Suppressor macrophage treated with lipopolysaccharide for 4 hours (primary cell): ENCODE data around the gene GPC6.
"Not testable (repeated sequence)": the region's sequence is repeated elsewhere in the genome, so short reads cannot be mapped to it uniquely, and the experiment has no call there.

Experiments used
- DNase-seq: peaks from one replicate; pipeline ENCODE4 v3.0.0-alpha.2; 2020

GPC6 gene

DNA sequence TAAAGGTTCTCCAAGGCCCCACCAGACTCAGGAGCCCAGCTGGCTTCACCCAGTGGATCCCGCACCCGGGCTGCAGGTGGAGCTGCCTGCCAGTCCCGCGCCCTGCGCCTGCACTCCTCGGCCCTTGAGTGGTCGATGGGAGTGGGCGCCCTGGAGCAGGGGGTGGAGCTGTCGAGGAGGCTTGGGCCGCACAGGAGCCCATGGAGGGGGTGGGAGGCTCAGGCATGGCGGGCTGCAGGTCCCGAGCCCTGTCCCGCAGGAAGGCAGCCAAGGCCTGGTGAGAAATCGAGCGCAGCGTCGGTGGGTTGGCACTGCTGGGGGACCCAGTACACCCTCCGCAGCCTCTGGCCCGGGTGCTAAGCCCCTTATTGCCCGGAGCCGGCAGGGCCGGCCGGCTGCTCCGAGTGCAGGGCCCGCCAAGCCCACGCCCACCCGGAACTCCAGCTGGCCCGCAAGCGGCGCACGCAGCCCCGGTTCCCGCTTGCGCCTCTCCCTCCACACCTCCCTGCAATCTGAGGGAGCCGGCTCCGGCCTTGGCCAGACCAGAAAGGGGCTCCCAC lies 228.1 kb downstream of the GPC6 start:
- not testable (repeated sequence) for DNase-seq

DNA sequence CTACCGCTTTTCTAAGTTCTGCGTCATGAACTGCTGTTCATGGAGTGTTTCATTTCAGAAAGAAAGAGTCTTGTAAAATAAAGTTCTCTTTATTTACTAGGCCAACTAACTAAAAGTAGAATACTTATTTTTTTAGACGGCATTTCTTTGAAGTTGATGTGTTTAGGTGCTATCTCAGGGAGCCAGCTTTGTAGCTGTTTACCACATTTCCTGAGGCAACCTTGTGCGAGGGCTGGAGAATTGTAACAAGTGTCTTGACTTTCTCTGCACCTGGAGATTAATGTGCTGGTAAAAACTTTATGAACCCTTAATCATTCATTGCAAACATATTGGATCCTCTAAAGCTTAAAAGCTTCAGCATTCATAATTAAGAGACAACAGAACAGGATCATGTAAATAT lies 229.3 kb downstream of the GPC6 start:
- DNase-seq, result no peak

DNA sequence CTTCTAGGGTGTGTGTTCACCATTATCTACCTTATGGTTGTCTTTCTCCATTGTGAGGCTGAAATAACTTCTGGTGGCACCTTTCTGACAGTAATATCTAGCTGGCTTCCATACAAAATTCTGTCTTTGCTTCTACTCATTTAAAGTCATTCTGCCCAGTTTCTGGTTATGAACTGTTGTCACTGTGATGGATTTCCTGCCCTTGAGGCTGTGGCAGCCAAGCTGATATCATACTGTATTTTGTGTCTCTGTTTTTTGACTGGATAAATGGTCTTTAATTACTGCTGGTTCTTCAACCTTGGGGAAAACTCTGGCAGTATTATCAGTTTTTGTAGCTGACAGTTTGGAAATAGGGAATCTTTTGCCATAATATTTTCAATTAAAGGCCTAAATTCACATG lies 233.4 kb downstream of the GPC6 start:
- DNase-seq, result no peak

DNA sequence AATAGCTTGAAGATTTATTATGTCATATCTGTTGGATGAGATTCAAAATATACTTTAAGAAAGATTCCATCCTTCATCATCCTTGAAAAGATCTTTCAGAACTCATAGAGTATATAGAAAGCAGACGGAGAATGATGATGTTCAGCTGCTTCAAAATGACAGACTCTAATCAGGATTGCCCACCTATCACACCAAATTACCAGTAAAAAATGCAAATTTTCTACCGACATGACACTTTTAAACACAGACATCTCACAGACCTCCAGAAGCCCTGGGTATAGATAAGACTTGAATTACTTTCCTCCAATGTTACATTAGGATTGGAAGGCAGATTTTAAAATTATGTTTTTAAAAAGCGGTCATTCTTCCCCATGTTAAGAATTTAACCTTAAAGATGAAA lies 235.5 kb downstream of the GPC6 start:
- no peak for DNase-seq

DNA sequence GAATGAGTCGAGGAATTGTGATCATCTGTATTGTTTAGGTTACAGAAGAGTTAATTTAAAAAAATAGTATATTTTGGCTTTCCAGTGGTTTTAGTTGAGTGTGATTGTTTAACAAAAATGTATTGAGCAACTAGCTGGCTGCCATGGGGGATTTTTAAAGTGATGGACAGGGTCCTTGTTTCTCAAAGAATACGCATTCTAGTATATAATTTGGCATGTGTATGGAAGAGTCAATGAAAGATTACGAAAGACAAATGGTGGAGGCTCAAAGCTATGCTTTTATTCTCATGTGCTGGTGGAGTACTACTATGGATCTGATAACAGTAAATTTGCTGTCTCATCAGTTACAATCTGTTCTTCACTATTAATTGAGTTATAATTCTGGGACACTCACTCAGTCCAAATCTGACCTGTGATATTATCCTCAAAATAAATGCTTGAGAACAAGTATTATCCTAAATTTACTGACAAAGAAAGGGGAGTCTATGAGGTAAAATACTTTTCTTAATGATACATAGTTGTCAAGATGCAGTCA lies 240.0 kb downstream of the GPC6 start:
- DNase-seq, result no peak

DNA sequence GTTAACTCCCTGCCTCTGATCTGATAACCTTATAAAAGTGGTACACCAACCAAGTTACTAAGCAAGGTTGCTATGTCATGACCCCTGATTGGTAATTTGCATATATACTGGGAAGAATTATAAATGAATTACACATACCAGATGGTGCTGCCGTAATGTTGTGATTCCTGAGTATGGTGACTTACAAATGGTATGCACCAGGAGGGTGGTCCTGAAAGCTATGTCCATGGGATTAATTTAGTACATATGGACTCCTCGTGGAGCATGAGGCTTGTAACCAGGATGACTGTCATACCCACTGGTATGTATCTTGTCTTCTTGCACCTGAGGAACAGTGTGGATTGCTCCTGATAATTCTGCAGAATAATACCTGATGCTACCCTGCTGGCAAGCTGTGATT lies 240.6 kb downstream of the GPC6 start:
- no peak for DNase-seq

DNA sequence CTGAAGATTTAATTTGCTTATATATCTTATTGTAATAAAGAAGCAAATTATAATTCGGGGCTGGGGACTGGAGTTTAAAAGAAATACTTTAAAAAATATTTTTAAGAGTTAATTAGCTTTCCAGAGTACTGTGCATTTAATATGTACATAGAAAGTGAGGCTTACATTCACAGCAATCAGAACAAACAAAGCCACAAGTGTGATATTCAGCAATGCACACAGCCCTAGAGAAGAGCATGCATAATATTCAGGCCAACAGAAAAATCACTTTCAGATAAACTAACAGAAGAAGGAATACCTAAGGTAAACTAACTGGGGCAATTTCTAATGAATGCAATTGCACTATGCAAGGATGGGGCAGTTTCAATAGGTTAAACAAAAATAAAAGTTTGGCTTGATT lies 241.8 kb downstream of the GPC6 start:
- no peak for DNase-seq

DNA sequence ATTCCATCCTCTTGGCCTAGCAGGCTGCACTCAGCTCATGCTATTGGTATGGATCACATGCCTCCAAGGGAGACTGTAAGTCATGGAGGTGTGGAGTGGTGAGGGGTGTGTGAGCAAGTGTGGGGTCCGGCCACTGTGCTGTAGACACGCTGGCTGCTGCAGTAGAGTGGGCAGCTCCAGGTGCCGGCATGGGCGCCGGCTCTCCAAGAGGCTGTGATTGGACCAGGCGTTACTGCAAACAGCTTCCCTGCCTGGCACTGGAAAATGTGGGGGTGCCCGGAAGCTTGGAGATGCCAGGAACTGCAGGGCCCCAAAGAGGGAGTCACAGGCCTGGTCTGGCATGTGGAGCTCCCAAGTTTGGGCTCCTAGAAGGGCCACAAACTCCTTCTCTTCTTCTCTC lies 245.7 kb downstream of the GPC6 start:
- no peak for DNase-seq

DNA sequence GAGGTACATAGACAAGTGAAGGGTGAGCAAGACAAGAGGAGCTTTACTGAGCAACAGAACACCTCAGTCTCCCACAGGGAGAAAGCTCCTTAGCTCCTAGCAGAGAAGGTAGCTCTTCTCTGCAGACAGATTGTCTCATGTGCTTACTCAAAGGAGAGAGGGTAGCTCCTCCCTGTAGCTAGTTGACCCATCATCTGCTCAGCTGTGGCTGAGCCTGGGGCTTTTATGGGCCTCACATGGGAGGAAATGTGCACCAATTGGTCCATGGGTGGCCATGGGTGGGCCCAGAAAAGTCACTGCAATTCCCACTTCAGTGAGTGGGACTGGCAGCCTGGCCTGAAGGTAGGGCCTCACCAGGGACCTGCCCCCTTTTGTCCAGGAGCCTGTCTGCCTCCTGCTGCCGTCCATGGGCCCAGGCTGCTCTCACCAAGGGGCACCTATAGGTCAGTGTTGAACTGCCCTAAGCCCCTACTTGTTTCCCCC lies 246.2 kb downstream of the GPC6 start:
- no peak for DNase-seq

DNA sequence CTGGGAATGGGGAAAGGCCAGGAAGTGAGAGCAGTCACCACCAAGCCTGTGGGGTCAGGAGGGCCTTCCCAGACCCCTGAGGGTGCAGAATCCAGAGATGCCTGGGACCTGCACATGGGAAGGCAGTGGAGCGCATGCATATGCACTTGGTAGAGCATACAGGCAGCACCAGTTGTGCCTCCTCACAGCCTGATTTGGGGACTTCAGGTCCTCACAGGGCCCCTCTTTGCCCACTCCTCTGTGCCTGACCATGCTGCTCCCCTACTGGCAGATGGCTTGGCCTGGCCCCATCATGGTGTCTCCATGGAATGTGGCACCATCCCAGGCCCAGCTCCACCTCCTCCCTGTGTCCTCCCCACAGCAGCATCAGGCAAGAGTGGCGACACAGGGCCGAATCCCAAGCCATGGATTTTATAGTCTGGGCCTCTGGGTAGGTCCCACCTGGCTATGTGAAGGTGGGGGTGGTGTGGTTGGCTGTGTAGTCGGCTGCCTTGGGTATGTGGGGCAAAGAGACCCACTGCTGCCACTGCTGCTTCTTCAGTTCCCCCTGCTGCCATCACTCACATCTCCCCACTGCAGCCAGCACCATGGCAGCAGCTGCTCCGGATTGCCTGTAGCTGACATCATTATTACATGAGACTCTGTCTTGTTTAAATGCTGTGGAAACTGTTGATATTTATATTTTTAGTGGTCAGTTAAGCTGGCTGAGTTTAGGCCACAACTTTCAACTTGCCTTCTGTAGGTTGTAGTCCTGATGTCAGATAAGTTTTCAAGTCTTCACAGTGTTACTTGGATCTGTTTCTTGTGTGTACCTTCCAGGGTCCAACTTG lies 247.0 kb downstream of the GPC6 start:
- no peak for DNase-seq

DNA sequence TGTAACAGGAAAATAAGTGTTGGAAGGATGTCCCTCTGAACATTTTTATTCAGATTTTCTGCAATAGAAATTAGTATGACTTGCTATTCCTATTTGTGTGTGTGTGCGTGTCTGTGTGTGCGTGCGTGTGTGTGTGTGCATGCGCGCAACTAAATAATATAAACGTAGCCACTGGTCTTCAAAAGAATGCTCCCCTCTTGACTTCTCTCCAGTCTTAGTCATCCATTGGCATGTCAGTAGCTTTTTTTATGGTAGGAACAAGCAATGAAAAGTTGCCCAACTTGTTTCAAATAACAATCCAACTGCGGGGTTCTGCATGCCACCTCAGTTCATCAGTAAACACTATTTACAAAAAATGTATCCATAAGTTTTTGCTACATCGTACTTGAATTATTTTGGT lies 249.6 kb downstream of the GPC6 start:
- DNase-seq, result no peak

DNA sequence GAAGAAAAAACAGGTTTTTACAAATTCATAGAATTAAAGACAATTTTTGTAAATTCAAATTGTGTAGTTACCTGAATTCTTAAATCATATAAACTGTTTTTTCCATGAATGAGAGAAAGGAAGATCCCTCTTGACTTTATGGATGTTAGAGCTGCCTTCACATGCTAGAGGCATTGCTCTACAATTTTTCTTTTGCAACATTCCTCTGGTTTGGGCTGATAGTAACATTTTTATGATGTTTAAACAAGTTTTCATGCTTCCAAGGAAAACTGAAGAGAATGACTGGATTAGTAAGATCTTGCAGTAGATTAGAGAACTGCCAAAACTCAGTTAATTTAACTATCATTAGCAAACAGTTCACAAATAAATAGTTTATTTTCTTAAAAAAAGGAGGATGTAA lies 250.6 kb downstream of the GPC6 start:
- DNase-seq, result no peak

DNA sequence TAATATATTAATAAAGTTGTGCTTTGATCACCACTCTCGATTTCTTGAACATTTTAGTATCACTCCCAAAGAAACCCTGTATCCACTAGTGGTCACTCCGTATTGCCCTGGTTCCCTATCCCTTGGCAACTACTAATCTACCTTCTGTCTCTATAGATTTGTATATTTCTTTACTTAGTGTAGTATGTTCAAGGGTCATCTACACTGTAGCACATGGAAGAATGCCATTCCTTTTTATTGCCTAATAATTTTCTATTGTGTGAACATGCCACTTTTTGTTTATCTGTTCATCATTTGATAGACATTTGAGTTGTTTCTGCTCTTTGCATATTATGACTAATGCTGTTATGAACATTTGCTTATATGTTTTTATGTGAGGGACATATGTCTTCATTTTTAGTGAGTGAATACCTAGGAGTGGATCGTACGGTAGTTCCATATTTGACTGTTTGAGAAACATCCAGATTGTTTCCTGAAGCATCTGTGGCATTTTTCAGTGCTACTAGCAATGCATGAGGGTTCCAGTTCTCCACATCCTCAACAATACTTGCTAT lies 254.0 kb downstream of the GPC6 start:
- no peak for DNase-seq

DNA sequence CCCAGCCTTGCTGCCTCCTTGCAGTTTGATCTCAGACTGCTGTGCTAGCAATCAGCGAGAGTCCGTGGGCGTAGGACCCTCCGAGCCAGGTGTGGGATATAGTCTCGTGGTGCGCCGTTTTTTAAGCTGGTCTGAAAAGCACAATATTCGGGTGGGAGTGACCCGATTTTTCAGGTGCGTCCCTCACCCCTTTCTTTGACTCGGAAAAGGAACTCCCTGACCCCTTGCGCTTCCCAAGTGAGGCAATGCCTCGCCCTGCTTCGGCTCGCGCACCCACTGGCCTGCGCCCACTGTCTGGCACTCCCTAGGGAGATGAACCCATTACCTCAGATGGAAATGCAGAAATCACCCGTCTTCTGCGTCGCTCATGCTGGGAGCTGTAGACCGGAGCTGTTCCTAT lies 269.5 kb downstream of the GPC6 start:
- not testable (repeated sequence) for DNase-seq

DNA sequence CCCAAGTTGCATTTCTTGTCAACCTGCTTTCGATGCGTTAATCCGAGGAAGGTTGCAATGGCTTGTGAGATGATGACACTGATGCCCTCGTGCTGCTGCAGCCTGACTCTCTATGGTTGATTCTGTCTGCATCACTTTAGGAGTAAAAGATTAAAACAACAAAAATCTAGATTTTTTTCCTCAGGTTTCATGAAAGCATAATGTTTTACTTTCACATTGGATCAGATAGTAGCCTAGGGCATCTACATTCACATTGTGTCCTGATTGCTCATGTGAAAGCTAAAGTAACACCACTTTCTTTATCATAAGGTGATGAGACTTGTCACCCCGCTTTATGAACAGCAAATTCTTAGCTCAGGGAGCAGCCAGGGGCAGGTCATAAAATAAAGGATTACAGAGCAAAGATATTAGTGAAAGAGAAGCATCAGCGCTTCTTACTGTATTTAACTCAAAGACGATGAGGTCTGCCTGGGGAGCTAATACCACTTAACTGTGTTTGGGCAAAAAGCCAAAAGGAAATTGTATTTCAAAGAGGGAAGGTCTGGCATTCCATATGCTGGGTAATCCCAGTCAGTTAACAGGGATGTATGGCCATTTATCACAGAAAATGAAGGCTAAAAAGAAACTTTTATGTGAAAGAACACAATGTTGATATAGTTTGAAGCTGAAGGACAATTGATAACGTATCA lies 270.5 kb downstream of the GPC6 start:
- DNase-seq, result no peak

DNA sequence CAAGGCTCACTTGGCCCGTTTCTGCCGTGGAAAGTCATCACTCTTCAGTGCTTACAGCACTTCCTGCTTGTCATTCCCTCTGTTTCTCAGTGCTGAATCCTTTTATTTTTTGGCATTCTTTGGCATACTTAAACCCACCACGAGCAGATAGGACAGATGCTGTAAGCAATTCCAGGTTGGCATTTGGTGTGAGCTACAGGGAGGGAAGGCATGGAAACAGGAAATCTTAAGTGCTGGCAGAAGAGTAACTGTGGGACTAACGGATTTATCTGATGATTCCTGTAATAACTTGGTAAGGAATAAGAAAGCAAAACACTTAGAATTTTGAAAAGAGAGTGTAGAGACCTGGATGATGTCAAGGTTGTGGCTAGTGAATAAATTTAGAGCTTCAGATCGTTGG lies 273.4 kb downstream of the GPC6 start:
- no peak for DNase-seq

DNA sequence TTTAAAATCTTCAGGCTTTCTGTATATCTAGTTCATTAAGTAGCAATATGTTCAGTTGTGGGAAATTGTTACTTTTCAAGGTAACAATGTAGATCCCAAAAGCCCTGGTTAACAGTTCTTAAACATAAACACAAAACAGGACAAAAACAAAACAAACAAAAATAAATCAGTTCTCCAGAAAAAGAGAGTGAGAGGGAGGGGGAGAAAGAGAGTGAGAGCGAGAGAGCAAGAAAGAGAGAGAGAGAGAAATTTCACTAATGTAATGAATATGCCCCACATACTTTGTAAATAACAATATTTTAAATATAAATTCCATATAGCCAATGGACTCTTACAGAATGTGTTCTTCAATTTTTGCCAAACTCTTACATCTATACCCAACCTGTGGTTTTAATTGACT lies 275.5 kb downstream of the GPC6 start:
- no peak for DNase-seq

DNA sequence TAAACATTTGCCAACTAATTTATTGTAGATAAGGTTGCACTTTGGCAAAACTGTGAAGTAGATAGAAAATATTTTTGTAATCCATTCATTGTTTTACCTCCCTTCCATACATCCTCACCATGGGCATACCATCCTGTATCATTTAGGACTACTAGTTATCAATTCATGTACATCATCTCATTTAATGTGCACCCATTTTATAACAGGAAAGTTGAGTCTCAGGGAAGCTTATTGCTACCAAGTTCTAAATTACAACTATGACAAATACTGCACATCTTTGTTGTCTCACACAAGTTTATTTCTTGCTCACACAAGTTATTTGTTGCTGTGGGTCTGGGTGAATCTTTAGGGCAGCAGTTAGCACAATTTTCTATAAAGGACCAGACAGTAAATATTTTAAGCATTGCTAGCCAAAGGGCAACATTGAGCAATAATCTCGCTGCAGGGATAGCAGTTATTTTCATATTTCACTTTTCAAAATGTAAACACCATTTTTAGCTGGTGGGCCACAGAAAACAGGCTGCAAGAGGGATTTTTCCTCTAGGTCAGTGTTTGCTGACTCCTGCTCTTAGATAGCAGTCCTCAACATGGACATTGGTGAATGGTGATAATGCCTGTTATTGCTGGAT lies 276.5 kb downstream of the GPC6 start:
- no peak for DNase-seq

DNA sequence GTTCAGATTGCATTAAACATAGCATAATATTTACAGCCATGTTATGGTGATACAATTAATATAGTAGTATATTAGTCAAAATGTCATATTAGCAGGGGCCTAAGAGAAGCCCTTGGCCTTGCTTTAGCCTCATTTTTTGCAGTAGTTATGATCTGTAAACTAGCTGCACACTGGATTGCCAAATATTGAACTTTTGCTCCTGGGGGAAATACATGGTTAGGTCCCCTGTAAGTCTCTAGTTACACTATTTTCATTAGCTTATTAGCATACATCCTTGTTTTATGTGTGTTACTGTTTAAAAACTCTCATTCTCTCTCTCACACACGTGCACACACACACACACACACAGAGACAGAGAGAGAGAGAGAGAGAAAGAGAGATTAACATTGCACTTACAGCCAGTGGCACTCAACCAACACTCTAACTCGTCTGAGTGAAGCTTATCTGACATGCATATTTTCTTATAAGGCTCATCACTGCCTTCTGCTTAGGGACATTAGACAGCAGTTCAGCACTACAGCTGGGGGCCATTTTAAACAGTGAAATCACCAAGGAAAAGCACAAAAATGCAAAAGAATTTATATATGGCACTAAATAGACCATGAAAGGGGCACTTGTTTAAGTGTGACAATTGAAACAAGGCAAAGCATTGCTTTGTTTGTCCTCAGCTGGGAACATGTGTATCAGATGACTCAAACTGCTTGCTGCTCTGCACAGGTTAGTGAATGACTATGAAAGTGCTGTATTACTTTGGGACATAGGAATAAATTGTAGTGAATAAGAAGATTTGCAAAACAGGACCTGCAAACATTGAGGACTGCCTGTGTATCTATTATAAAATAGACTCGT lies 278.7 kb downstream of the GPC6 start:
- no peak for DNase-seq

DNA sequence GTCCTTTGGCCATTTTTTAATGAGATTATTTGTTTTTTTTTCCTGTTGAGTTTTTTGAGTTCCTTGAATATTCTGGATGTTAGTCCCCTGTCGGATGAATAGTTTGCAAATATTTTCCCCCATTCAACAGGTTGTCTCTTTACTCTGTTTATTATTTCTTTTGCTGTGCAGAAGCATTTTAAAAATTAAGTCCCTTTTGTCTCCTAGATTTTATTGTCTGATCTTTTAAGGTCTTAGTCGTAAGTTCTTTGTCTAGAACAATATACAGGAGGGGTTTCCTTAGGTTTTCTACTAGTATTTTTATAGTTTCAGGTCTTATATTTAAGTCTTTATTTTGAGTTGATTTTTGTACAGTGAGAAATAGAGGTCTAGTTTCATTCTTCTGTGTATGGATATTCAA lies 284.4 kb downstream of the GPC6 start:
- DNase-seq, result no peak

DNA sequence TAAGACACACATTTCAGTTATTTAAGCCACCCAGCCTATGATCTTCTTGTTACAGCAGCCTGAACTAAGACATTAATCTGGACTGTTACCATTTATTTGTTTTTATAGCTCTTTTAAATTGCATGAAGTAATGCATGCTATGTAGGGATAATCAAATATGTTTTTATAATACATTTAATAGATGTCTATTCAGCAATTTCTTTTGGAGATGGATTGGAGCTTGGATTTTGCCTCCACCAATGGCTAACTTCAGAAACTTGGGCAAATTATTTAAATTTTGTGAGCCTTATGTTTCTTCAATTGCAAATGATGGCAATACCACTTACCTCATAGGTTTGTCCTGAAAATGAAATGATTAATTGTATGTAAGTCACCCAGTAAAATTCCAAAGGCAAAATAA lies 288.7 kb downstream of the GPC6 start:
- DNase-seq, result no peak

DNA sequence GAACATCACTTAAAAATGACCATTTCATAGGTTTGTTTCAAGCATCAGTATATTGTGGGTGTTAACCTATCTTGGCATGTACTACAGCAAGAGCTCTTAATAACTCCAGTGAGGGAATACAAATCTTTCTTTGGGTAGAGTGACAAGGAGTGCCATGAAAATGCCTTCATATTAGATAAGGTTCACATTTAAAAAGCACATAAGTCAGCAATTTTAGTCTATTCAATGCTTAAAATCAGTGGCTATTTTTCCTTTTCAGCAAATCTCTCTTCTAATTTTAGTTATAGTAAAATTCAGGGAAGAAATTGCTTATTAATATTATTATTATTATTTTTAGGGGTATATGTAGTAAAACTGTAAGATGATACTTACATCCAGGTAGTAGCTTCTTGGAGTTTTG lies 291.1 kb downstream of the GPC6 start:
- no peak for DNase-seq
